Lung (tissue), 12 donors: ENCODE results near the gene PLCG2. TPM values are rescaled to one million over a fixed set of nuclear protein-coding genes. Genes with fewer than 3 reads are reported as not detected.

Experiments used
- ATAC-seq: fragments of 200-7000 bp; cut with Tn5 transposase; one replicate; pipeline ENCODE4 v1.9.1; 2020; ENCODE audit warnings: moderate number of reproducible peaks; ENCODE audit not compliant: insufficient read depth, low FRiP score
- DNase-seq, 3 donors: peaks; one replicate each; pipeline ENCODE4 v3.0.0-alpha.2; 2013 to 2017
- H3K27ac ChIP-seq, 2 donors: one replicate each; pipeline ENCODE4 v1.5.1; 2013; ENCODE audit warnings: mild to moderate bottlenecking in 2 of 2, moderate library complexity in 2 of 2, control low read depth in 1 of 2, inconsistent platforms in 1 of 2, low read depth in 1 of 2, low read length in 1 of 2
- H3K27me3 ChIP-seq, 3 donors: one replicate each; pipeline ENCODE4 v1.5.1; 2013; ENCODE audit warnings: low read length in 2 of 3; ENCODE audit not compliant: control insufficient read depth in 3 of 3, insufficient read depth in 3 of 3
- H3K36me3 ChIP-seq, 4 donors: one replicate each; pipeline ENCODE4 v1.5.1; 2013; ENCODE audit warnings: low read length in 4 of 4, mild to moderate bottlenecking in 1 of 4, moderate library complexity in 1 of 4; ENCODE audit not compliant: control insufficient read depth in 4 of 4, insufficient read depth in 4 of 4
- H3K4me1 ChIP-seq, 5 donors: one replicate each; pipeline ENCODE4 v1.5.1; 2013; ENCODE audit warnings: low read length in 5 of 5, mild to moderate bottlenecking in 2 of 5, moderate library complexity in 1 of 5; ENCODE audit not compliant: control insufficient read depth in 5 of 5, insufficient read depth in 5 of 5
- H3K4me3 ChIP-seq: one replicate; pipeline ENCODE4 v1.5.1; 2013; ENCODE audit warnings: mild to moderate bottlenecking, control low read depth, moderate library complexity
- H3K9ac ChIP-seq, 2 donors: one replicate each; pipeline ENCODE4 v1.5.1; 2013; ENCODE audit warnings: low read length in 2 of 2, control low read depth in 1 of 2; ENCODE audit not compliant: insufficient read depth in 1 of 2
- H3K9me3 ChIP-seq, 4 donors: one replicate each; pipeline ENCODE4 v1.5.1; 2013; ENCODE audit warnings: low read length in 3 of 4, mild to moderate bottlenecking in 1 of 4, moderate library complexity in 1 of 4; ENCODE audit not compliant: control insufficient read depth in 4 of 4, insufficient read depth in 3 of 4
- WGBS, 2 donors: extraction: QIAGEN DNeasy Blood & Tissue Kit; methylation state at CpG; one replicate each; pipeline ENCODE4 v1.1.7; 2013; 5-methylcytosine and 5-hydroxymethylcytosine counted together
- polyA plus RNA-seq, 2 donors: library from polyadenylated mRNA; stranded (reverse); fragments of 200-250 nt; gene quantifications; one replicate each; pipeline ENCODE4 v1.2.1, GENCODE V29; 2013
- total RNA-seq, 2 donors: library from RNA; depleted of rRNA in 1 of 2; stranded (reverse); fragments of >200 nt in 1 of 2; gene quantifications; one replicate each; pipeline ENCODE4 v1.2.1, GENCODE V29; 2014 to 2021
- TF ChIP-seq, protein P1 (sequence below): IDR thresholded peaks from 2 replicates; pipeline ENCODE4 v1.5.1; 2012; ENCODE audit warnings: mild to moderate bottlenecking; ENCODE audit errors: control extremely low read depth, extremely low read depth
- donor health status: control.
- donor health status: control.
- donor health status: Bipolar disorder and iron deficiency.
- donor health status: healthy.
- donor health status: DM: yes; HTN: yes; CAD: no.

The PLCG2 gene
- total and polyA plus RNA-seq, 4 donors = 8.8 to 41.0 (median 29.4) TPM

DNA sequence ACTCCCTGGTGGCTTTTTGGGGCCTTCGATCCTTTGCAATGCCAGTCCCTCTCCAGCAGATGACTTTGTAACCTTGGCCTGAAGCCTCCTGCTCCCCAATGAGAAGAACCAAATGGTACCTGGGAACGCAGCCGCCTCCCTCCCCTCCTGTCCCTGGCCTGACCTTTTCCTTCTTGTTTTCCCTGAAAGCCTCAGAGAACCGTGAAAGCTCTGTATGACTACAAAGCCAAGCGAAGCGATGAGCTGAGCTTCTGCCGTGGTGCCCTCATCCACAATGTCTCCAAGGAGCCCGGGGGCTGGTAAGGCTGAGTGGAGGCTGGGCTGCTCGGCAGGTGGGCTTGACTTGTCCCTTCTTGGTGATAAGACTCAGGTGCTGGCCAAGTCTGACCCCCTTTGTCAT is 144.2 kb downstream of the PLCG2 start:
- Histone ChIP-seq H3K9me3 (no peaks in the 10 kb centered on the region), H3K4me3 (no peak overlapping the region), H3K27ac (peak overlapping the region in 1 of 2 donors; percentile 24), H3K27me3 (no peaks in the 10 kb centered on the region), H3K36me3 (peaks cover 0 to 5% (median 0%) of the 10 kb centered on the region in 4 donors), H3K9ac (no peak overlapping the region), H3K4me1 (peaks cover 0 to 2% (median 0%) of the 10 kb centered on the region in 5 donors)
- DNase-seq (no peak), ATAC-seq (no peak)
- TF ChIP-seq, protein P1, sequence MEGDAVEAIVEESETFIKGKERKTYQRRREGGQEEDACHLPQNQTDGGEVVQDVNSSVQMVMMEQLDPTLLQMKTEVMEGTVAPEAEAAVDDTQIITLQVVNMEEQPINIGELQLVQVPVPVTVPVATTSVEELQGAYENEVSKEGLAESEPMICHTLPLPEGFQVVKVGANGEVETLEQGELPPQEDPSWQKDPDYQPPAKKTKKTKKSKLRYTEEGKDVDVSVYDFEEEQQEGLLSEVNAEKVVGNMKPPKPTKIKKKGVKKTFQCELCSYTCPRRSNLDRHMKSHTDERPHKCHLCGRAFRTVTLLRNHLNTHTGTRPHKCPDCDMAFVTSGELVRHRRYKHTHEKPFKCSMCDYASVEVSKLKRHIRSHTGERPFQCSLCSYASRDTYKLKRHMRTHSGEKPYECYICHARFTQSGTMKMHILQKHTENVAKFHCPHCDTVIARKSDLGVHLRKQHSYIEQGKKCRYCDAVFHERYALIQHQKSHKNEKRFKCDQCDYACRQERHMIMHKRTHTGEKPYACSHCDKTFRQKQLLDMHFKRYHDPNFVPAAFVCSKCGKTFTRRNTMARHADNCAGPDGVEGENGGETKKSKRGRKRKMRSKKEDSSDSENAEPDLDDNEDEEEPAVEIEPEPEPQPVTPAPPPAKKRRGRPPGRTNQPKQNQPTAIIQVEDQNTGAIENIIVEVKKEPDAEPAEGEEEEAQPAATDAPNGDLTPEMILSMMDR = no peak
- 85 to 88% methylated on average over 9 of the region's 9 CpGs for WGBS, 2 donors

GRCh38 chr16:81925016-81925415 is 145.9 kb downstream of the PLCG2 start:
- Histone ChIP-seq H3K4me3 (no peak overlapping the region), H3K27ac (no peak overlapping the region), H3K9ac (no peak overlapping the region), H3K36me3 (peaks cover 0 to 5% (median 0%) of the 10 kb centered on the region in 4 donors), H3K27me3 (no peaks in the 10 kb centered on the region), H3K9me3 (no peaks in the 10 kb centered on the region), H3K4me1 (peaks cover 0 to 2% (median 0%) of the 10 kb centered on the region in 5 donors)
- no peak for ATAC-seq
- TF ChIP-seq, protein P1 = no peak
- WGBS, 2 donors = 91 to 93% methylated on average over 8 of the region's 8 CpGs
- DNase-seq = no peak

DNA sequence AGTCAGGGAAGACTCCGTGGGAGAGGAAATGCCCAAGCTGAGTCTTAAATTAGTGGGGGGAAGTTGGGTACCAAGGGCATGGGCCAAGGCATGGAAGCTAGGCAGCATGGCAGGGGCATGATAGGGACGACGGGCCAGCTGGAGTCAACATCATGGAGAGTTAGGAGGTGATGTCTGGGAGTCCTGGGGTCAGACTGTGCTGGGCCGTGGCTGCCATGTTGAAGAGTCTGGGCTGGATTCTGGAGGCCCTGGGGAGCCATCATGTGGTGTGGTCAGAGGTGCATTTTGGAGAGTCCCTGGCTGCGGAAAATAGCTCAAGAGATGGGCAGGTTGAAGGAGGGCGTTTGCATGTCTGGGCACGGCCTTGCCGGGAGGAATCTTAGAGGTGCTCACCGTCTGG is 146.9 kb downstream of the PLCG2 start:
- H3K27me3 ChIP-seq = no peaks in the 10 kb centered on the region
- H3K36me3 ChIP-seq = peaks cover 0 to 5% (median 0%) of the 10 kb centered on the region in 4 donors
- no peak overlapping the region for H3K9ac ChIP-seq
- no peak overlapping the region for H3K4me3 ChIP-seq
- TF ChIP-seq, protein P1 = no peak
- no peaks in the 10 kb centered on the region for H3K9me3 ChIP-seq
- DNase-seq (no peak), ATAC-seq (no peak)
- 89 to 91% methylated on average over 9 of the region's 9 CpGs for WGBS, 2 donors
- H3K27ac ChIP-seq = no peak overlapping the region
- H3K4me1 ChIP-seq = peaks cover 0 to 2% (median 0%) of the 10 kb centered on the region in 5 donors
